BLaER1 (cell line): ENCODE measurements around the gene COPZ1.

ENCODE experiments used
- H3K27ac ChIP-seq: shearing (Covaris generic); formaldehyde crosslinking; 2 replicates; pipeline ENCODE4 v1.8.1; 2022
- H3K27me3 ChIP-seq: shearing (Covaris generic); formaldehyde crosslinking; 2 replicates; pipeline ENCODE4 v1.8.1; 2022
- H3K36me3 ChIP-seq: shearing (Covaris generic); formaldehyde crosslinking; 2 replicates; pipeline ENCODE4 v1.8.1; 2022
- H3K4me1 ChIP-seq: shearing (Covaris generic); formaldehyde crosslinking; 2 replicates; pipeline ENCODE4 v1.8.1; 2022
- H3K4me2 ChIP-seq: shearing (Covaris generic); formaldehyde crosslinking; 2 replicates; pipeline ENCODE4 v1.8.1; 2022
- H3K4me3 ChIP-seq: shearing (Covaris generic); formaldehyde crosslinking; 2 replicates; pipeline ENCODE4 v1.8.1; 2022
- H3K9ac ChIP-seq: shearing (Covaris generic); formaldehyde crosslinking; 2 replicates; pipeline ENCODE4 v1.8.1; 2022
- H3K9me3 ChIP-seq: shearing (Covaris generic); formaldehyde crosslinking; 2 replicates; pipeline ENCODE4 v1.8.1; 2022
- H4K20me1 ChIP-seq: shearing (Covaris generic); formaldehyde crosslinking; 2 replicates; pipeline ENCODE4 v1.8.1; 2022
- Cebpa-rat ChIP-seq: shearing (Covaris generic); IDR thresholded peaks from 2 replicates; pipeline ENCODE4 v1.8.1; 2022

COPZ1 gene

GRCh38 chr12:54384591-54385041, 59.7 kb downstream of the COPZ1 start, which contains the start of gene ZNF385A:
ZNF385A (minus strand) TSS chr12:54384733; CDS start chr12:54384514, 219 bp downstream.
- H3K27me3 ChIP-seq: no peaks in the 10 kb centered on the region
- H3K36me3 ChIP-seq: peaks cover 34% of the 10 kb centered on the region
- peaks cover 69% of the 10 kb centered on the region for H3K4me1 ChIP-seq
- H3K27ac ChIP-seq: peak within 1 kb of the TSS; percentile 77
- peak within 1 kb of the TSS; percentile 24 for H3K4me3 ChIP-seq
- TF ChIP-seq Cebpa-rat: no peak
- peak within 1 kb of the TSS; percentile 69 for H3K9ac ChIP-seq
- H3K9me3 ChIP-seq: no peaks in the 10 kb centered on the region
- H4K20me1 ChIP-seq: no peaks in the 10 kb centered on the region; the same call in 1 of the 2 replicates
- H3K4me2 ChIP-seq: peak within 1 kb of the TSS; percentile 86

- peak overlapping the region; percentile 77 for H3K27ac ChIP-seq
- no peaks in the 10 kb centered on the region for H3K27me3 ChIP-seq
- no peak for TF ChIP-seq Cebpa-rat
- peak overlapping the region; percentile 69 for H3K9ac ChIP-seq
- no peaks in the 10 kb centered on the region; the same call in 1 of the 2 replicates for H4K20me1 ChIP-seq
- H3K36me3 ChIP-seq: peaks cover 30% of the 10 kb centered on the region
- no peaks in the 10 kb centered on the region for H3K9me3 ChIP-seq
- peak overlapping the region; percentile 9; the same call in 1 of the 2 replicates for H3K4me3 ChIP-seq
- H3K4me1 ChIP-seq: peaks cover 76% of the 10 kb centered on the region
- peak overlapping the region; percentile 86 for H3K4me2 ChIP-seq
Measured at GRCh38 chr12:54385251-54385914, 60.5 kb downstream of the COPZ1 start.

- Histone ChIP-seq H3K27ac (no peak overlapping the region), H4K20me1 (no peaks in the 10 kb centered on the region; the same call in 1 of the 2 replicates), H3K9me3 (no peaks in the 10 kb centered on the region), H3K4me2 (peak overlapping the region; percentile 86), H3K36me3 (peaks cover 18% of the 10 kb centered on the region; the same call in 1 of the 2 replicates), H3K4me3 (no peak overlapping the region), H3K27me3 (no peaks in the 10 kb centered on the region), H3K9ac (no peak overlapping the region), H3K4me1 (peaks cover 78% of the 10 kb centered on the region)
- TF ChIP-seq Cebpa-rat: no peak
Measured at GRCh38 chr12:54386403-54387113, 61.6 kb downstream of the COPZ1 start.

- Histone ChIP-seq H3K4me1 (peaks cover 83% of the 10 kb centered on the region), H3K9me3 (no peaks in the 10 kb centered on the region)
Measured at GRCh38 chr12:54387114-54387467, 62.2 kb downstream of the COPZ1 start.

GRCh38 chr12:54388237-54389133, 63.6 kb downstream of the COPZ1 start:
- Histone ChIP-seq H3K9ac (no peak overlapping the region; the same call in 1 of the 2 replicates), H3K36me3 (peaks cover 11% of the 10 kb centered on the region), H3K27me3 (no peaks in the 10 kb centered on the region), H3K27ac (peak overlapping the region; percentile 28; the same call in 1 of the 2 replicates), H3K4me2 (peak overlapping the region; percentile 86), H3K4me1 (peaks cover 89% of the 10 kb centered on the region), H3K4me3 (no peak overlapping the region), H4K20me1 (peaks cover 4% of the 10 kb centered on the region; the same call in 1 of the 2 replicates), H3K9me3 (no peaks in the 10 kb centered on the region)
- no peak for TF ChIP-seq Cebpa-rat

More at GRCh38 chr12:54387114-54387467, 62.2 kb downstream of the COPZ1 start:
- Histone ChIP-seq H4K20me1 (no peaks in the 10 kb centered on the region; the same call in 1 of the 2 replicates), H3K27me3 (no peaks in the 10 kb centered on the region), H3K4me2 (peak overlapping the region; percentile 17; the same call in 1 of the 2 replicates), H3K4me3 (no peak overlapping the region), H3K36me3 (peaks cover 16% of the 10 kb centered on the region; the same call in 1 of the 2 replicates), H3K27ac (no peak overlapping the region), H3K9ac (no peak overlapping the region)
- no peak for TF ChIP-seq Cebpa-rat

- TF ChIP-seq Cebpa-rat: no peak
- H3K9me3 ChIP-seq: no peaks in the 10 kb centered on the region
- peak overlapping the region; percentile 86 for H3K4me2 ChIP-seq
- H3K4me3 ChIP-seq: no peak overlapping the region
- H4K20me1 ChIP-seq: peaks cover 10% of the 10 kb centered on the region; the same call in 1 of the 2 replicates
- H3K27ac ChIP-seq: peak overlapping the region; percentile 28; the same call in 1 of the 2 replicates
- no peaks in the 10 kb centered on the region for H3K27me3 ChIP-seq
- H3K36me3 ChIP-seq: peaks cover 14% of the 10 kb centered on the region
- no peak overlapping the region; the same call in 1 of the 2 replicates for H3K9ac ChIP-seq
- peaks cover 89% of the 10 kb centered on the region for H3K4me1 ChIP-seq
Measured at GRCh38 chr12:54389134-54389508, 64.2 kb downstream of the COPZ1 start.

GRCh38 chr12:54389607-54390175, 64.8 kb downstream of the COPZ1 start:
- no peaks in the 10 kb centered on the region for H3K27me3 ChIP-seq
- H3K4me1 ChIP-seq: peaks cover 89% of the 10 kb centered on the region
- peaks cover 16% of the 10 kb centered on the region; the same call in 1 of the 2 replicates for H4K20me1 ChIP-seq
- H3K9ac ChIP-seq: peak overlapping the region; percentile 51; the same call in 1 of the 2 replicates
- peaks cover 17% of the 10 kb centered on the region for H3K36me3 ChIP-seq
- H3K4me2 ChIP-seq: peak overlapping the region; percentile 86
- peak overlapping the region; percentile 71 for H3K27ac ChIP-seq
- no peak for TF ChIP-seq Cebpa-rat
- no peaks in the 10 kb centered on the region for H3K9me3 ChIP-seq
- H3K4me3 ChIP-seq: peak overlapping the region; percentile 78

GRCh38 chr12:54390176-54390667, 65.3 kb downstream of the COPZ1 start:
- no peak for TF ChIP-seq Cebpa-rat
- H4K20me1 ChIP-seq: peaks cover 21% of the 10 kb centered on the region; the same call in 1 of the 2 replicates
- no peaks in the 10 kb centered on the region for H3K9me3 ChIP-seq
- H3K27me3 ChIP-seq: no peaks in the 10 kb centered on the region
- peak overlapping the region; percentile 86 for H3K4me2 ChIP-seq
- H3K27ac ChIP-seq: peak overlapping the region; percentile 71
- H3K4me3 ChIP-seq: peak overlapping the region; percentile 78
- peak overlapping the region; percentile 77; the same call in 1 of the 2 replicates for H3K9ac ChIP-seq
- H3K4me1 ChIP-seq: peaks cover 89% of the 10 kb centered on the region
- peaks cover 23% of the 10 kb centered on the region for H3K36me3 ChIP-seq
